ENCODE data around the gene RYR2. TPM values are rescaled to one million over a fixed set of nuclear protein-coding genes. Genes with fewer than 3 reads are reported as not detected.

RYR2 gene
- total RNA-seq, 1 donor from 2014 or later: 15.2 TPM

DNA sequence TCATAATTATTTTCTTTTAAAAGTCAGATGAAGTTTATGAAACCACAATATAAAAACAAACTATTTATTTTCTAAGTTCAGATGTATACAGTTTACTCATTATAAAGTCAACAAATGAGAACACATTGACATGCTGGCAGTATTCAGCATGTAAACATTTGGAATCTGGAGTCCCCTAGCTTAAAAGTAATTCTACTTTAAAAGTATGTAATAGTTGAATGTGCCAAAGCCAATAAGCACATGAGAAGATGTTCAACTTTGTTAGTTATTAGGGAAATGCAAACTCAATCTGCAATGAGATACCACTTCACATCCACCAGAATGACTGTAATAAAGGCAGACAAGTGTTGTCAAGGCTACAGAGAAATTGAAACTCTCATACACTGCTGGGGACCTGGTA is 96.6 kb downstream of the RYR2 start:
- intact Hi-C loops (cut with DNase I): no loop called here
- TF ChIP-seq, protein P1, sequence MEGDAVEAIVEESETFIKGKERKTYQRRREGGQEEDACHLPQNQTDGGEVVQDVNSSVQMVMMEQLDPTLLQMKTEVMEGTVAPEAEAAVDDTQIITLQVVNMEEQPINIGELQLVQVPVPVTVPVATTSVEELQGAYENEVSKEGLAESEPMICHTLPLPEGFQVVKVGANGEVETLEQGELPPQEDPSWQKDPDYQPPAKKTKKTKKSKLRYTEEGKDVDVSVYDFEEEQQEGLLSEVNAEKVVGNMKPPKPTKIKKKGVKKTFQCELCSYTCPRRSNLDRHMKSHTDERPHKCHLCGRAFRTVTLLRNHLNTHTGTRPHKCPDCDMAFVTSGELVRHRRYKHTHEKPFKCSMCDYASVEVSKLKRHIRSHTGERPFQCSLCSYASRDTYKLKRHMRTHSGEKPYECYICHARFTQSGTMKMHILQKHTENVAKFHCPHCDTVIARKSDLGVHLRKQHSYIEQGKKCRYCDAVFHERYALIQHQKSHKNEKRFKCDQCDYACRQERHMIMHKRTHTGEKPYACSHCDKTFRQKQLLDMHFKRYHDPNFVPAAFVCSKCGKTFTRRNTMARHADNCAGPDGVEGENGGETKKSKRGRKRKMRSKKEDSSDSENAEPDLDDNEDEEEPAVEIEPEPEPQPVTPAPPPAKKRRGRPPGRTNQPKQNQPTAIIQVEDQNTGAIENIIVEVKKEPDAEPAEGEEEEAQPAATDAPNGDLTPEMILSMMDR (IDR thresholded peaks at IDR 0.05): no peak
- Histone ChIP-seq H3K4me3 (no peak overlapping the region), H3K27me3 (no peaks in the 10 kb centered on the region), H3K4me1 (peaks cover 2 to 6% of the 10 kb centered on the region in 2 donors), H3K27ac (no peak overlapping the region), H3K9me3 (no peaks in the 10 kb centered on the region), H3K36me3 (no peaks in the 10 kb centered on the region)
- no peak for DNase-seq (ENCODE audit: low spot score in 2 of 2)

DNA sequence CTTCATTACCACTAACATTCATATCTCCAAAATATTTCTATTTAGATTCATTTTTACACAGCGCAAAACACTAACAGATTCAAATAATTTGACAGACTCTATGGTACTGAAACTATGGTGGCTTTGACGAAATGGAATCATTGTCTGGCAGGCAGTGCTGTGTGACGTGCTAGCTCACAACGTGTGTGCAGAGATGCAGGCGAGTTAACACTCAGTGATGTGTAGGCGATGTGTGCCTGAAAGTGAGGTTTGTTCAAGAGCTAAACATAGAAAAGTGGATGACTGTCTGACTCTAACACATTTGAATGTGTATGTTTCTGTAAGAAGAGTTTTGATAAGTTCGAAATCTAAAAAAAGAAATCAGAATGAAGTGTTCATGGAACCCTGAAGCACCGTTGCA is 97.7 kb downstream of the RYR2 start:
- Histone ChIP-seq H3K9me3 (no peaks in the 10 kb centered on the region), H3K36me3 (no peaks in the 10 kb centered on the region), H3K27ac (no peak overlapping the region), H3K4me1 (peaks cover 2 to 6% of the 10 kb centered on the region in 2 donors), H3K4me3 (no peak overlapping the region), H3K27me3 (no peaks in the 10 kb centered on the region)
- intact Hi-C loops (cut with DNase I): no loop called here
- TF ChIP-seq, protein P1 (IDR thresholded peaks at IDR 0.05): no peak
- DNase-seq (ENCODE audit: low spot score in 2 of 2): no peak

DNA sequence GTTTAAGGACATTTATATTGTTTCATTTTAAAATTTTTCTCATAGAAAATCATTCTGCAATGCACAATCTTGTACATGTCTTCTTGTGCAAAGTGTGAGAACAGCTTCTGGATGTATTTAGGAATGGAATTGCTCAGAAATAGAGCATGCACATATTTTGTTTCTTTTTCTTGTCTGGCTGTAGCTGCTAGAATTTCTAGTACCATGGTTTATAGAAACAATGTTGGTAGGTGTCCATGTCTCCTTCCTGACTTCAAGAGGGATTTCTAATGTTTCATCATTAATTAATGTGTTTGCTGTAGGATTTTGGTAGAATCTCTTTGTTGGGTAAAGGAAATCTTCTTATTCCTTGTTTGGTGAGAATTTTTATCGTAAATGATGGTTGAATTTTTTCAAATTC is 99.0 kb downstream of the RYR2 start:
- Histone ChIP-seq H3K36me3 (no peaks in the 10 kb centered on the region), H3K27ac (peak overlapping the region; percentile 41 to 55), H3K27me3 (no peaks in the 10 kb centered on the region), H3K4me3 (no peak overlapping the region), H3K9me3 (no peaks in the 10 kb centered on the region), H3K4me1 (peaks cover 2 to 6% of the 10 kb centered on the region in 2 donors)
- DNase-seq (ENCODE audit: low spot score in 2 of 2): no peak
- TF ChIP-seq, protein P1 (IDR thresholded peaks at IDR 0.05): no peak
- intact Hi-C loops (cut with DNase I): no loop called here

DNA sequence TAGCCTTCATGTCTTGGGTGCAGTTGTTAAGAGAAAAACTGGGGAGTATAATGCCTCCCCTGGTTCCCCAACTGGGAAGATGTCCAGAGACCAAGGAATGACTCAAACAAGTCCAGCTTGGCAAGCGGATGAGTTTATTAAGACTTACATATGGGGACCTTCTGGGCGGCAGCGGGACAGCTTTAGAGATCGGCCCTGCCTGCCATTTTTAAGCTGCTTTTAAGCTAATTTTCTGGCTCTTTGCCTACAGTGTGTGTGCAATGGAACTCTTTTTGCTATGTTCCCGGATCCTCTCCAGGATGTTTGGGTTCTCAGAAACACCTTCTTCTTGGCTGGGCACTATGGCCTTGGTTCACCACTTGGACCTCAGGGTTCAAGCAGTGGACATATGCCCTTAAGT is 99.5 kb downstream of the RYR2 start:
- H3K4me3 ChIP-seq: no peak overlapping the region
- DNase-seq (ENCODE audit: low spot score in 2 of 2): no peak
- TF ChIP-seq, protein P1 (IDR thresholded peaks at IDR 0.05): no peak
- peaks cover 2 to 6% of the 10 kb centered on the region in 2 donors for H3K4me1 ChIP-seq
- intact Hi-C loops (cut with DNase I): no loop called here
- no peaks in the 10 kb centered on the region for H3K36me3 ChIP-seq
- no peaks in the 10 kb centered on the region for H3K27me3 ChIP-seq
- no peaks in the 10 kb centered on the region for H3K9me3 ChIP-seq
- H3K27ac ChIP-seq: peak overlapping the region; percentile 41 to 55

DNA sequence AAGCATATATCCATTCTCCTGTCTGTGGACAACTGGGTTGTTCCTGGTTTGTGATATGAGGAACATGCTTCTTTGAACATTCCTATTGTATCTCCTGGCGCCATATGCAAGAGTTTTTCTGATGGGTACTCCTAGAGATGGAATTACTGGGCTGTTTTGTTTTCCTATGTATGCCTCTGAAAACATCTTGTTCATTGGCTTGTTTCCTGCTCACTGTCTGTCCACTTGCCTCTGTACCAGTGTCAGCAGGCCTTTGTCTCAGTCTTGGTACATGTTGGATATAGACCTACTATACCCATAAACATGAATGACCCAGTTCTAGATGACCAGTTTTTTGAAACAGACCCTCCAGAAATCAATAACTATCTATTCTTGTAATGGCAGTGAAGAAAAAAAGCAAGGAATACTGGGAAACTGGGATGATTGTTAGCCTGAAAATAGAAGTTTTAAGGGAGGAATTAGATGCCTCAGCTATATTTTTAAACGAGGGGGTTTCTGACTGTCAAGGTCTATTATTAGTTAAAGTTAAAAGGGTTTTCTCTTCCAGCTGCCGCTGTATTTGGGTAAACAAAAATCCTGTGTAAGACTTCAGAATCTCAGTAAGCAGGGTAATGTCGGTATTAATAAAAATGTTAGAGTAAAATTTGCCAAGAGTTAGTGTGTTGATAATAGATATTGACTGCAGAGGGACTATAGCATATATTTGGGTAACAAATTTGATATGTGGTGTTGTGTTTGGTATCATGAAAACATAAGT is 103.6 kb downstream of the RYR2 start:
- H3K4me3 ChIP-seq: no peak overlapping the region
- DNase-seq (ENCODE audit: low spot score in 2 of 2): no peak
- peaks cover 2 to 6% of the 10 kb centered on the region in 2 donors for H3K4me1 ChIP-seq
- no peaks in the 10 kb centered on the region for H3K9me3 ChIP-seq
- H3K27me3 ChIP-seq: no peaks in the 10 kb centered on the region
- H3K27ac ChIP-seq: no peak overlapping the region
- H3K36me3 ChIP-seq: no peaks in the 10 kb centered on the region
- TF ChIP-seq, protein P1 (IDR thresholded peaks at IDR 0.05): no peak
- intact Hi-C loops (cut with DNase I): no loop called here
